Parathyroid adenoma (tissue), 2 donors: ENCODE results near the gene NAP1L1.

Experiments
- H2AFZ ChIP-seq: fragments of 300-600 bp; sonication (generic); one replicate; pipeline ENCODE4 v1.7.0; 2017; ENCODE audit warnings: antibody characterized with exemption, mild to moderate bottlenecking
- H3K27ac ChIP-seq: fragments of 300-600 bp; sonication (generic); one replicate; pipeline ENCODE4 v1.7.0; 2017
- H3K27me3 ChIP-seq: fragments of 300-600 bp; sonication (generic); one replicate; pipeline ENCODE4 v1.7.0; 2017; ENCODE audit warnings: low read length; ENCODE audit not compliant: control insufficient read depth, insufficient read depth
- H3K36me3 ChIP-seq: fragments of 300-600 bp; sonication (generic); one replicate; pipeline ENCODE4 v1.7.0; 2017; ENCODE audit warnings: low read length; ENCODE audit not compliant: control insufficient read depth, insufficient read depth
- H3K4me1 ChIP-seq: fragments of 300-600 bp; sonication (generic); one replicate; pipeline ENCODE4 v1.7.0; 2017; ENCODE audit warnings: control low read depth
- H3K4me2 ChIP-seq: fragments of 300-600 bp; sonication (generic); one replicate; pipeline ENCODE4 v1.7.0; 2017; ENCODE audit warnings: low read length
- H3K4me3 ChIP-seq: fragments of 300-600 bp; sonication (generic); one replicate; pipeline ENCODE4 v1.7.0; 2017; ENCODE audit warnings: low read depth, low read length
- H3K79me2 ChIP-seq: fragments of 300-600 bp; sonication (generic); one replicate; pipeline ENCODE4 v1.7.0; 2017; ENCODE audit warnings: control low read depth
- H3K9ac ChIP-seq: fragments of 300-600 bp; sonication (generic); one replicate; pipeline ENCODE4 v1.7.0; 2017; ENCODE audit warnings: mild to moderate bottlenecking
- H3K9me3 ChIP-seq: fragments of 300-600 bp; sonication (generic); one replicate; pipeline ENCODE4 v1.7.0; 2017; ENCODE audit warnings: low read length; ENCODE audit not compliant: control insufficient read depth
- TF ChIP-seq, protein P1 (sequence below): fragments of 300-600 bp; sonication (generic); IDR thresholded peaks from one replicate; pipeline ENCODE4 v1.7.0; 2017; ENCODE audit warnings: antibody characterized with exemption, mild to moderate bottlenecking
- donor health status: primary hyperparathyroidism.

Gene NAP1L1

GRCh38 chr12:76024942-76025600, 59.4 kb downstream of the NAP1L1 start:
- Histone ChIP-seq H3K27me3 (no peaks in the 10 kb centered on the region), H3K27ac (no peak overlapping the region), H2AFZ (no peak overlapping the region), H3K9me3 (no peaks in the 10 kb centered on the region), H3K79me2 (no peaks in the 10 kb centered on the region), H3K4me1 (no peaks in the 10 kb centered on the region), H3K4me3 (no peak overlapping the region), H3K9ac (no peak overlapping the region), H3K36me3 (no peaks in the 10 kb centered on the region), H3K4me2 (no peak overlapping the region)
- TF ChIP-seq, protein P1, sequence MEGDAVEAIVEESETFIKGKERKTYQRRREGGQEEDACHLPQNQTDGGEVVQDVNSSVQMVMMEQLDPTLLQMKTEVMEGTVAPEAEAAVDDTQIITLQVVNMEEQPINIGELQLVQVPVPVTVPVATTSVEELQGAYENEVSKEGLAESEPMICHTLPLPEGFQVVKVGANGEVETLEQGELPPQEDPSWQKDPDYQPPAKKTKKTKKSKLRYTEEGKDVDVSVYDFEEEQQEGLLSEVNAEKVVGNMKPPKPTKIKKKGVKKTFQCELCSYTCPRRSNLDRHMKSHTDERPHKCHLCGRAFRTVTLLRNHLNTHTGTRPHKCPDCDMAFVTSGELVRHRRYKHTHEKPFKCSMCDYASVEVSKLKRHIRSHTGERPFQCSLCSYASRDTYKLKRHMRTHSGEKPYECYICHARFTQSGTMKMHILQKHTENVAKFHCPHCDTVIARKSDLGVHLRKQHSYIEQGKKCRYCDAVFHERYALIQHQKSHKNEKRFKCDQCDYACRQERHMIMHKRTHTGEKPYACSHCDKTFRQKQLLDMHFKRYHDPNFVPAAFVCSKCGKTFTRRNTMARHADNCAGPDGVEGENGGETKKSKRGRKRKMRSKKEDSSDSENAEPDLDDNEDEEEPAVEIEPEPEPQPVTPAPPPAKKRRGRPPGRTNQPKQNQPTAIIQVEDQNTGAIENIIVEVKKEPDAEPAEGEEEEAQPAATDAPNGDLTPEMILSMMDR = no peak

DNA sequence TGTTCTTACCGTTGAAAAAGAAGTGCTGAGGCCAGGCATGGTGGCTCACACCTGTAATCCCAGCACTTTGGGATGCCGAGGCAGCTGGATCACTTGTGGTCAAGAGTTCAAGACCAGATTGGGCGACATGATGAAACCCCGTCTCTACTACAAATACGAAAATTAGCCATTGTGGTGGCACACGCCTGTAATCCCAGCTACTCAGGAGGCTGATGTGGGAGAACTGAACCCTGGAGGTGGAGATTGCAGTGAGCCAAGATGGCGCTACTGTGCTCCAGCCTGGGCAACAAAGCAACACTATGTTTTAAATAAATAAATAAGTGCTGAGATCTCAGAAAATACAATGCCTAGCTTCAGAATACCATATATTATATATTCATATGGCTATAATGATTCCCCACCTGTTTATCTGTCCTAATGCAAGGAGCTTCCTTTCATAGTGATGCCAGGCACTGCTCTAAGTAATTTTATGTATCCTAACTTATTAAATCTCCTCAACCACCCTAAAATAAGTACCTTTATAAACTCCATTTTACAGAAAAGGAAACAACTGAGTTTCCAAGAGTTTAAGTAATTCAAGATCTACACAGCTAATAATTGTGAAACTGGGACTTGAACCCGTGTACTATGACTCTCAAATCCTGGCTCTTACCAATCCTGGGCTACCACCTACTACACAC, 60.2 kb downstream of the NAP1L1 start:
- Histone ChIP-seq H3K4me1 (no peaks in the 10 kb centered on the region), H3K27ac (no peak overlapping the region), H3K79me2 (no peaks in the 10 kb centered on the region)

GRCh38 chr12:76023069-76023690, 61.3 kb downstream of the NAP1L1 start:
- Histone ChIP-seq H2AFZ (no peak overlapping the region), H3K27ac (no peak overlapping the region), H3K4me2 (no peak overlapping the region), H3K9ac (no peak overlapping the region), H3K36me3 (no peaks in the 10 kb centered on the region), H3K4me3 (no peak overlapping the region), H3K27me3 (no peaks in the 10 kb centered on the region), H3K9me3 (no peaks in the 10 kb centered on the region), H3K79me2 (no peaks in the 10 kb centered on the region), H3K4me1 (no peaks in the 10 kb centered on the region)
- TF ChIP-seq, protein P1 = no peak

More for the DNA sequence above, 60.2 kb downstream of the NAP1L1 start:
- Histone ChIP-seq H3K9ac (no peak overlapping the region), H3K27me3 (no peaks in the 10 kb centered on the region), H3K36me3 (no peaks in the 10 kb centered on the region), H3K4me2 (no peak overlapping the region), H2AFZ (no peak overlapping the region), H3K4me3 (no peak overlapping the region), H3K9me3 (no peaks in the 10 kb centered on the region)
- TF ChIP-seq, protein P1 = no peak

DNA sequence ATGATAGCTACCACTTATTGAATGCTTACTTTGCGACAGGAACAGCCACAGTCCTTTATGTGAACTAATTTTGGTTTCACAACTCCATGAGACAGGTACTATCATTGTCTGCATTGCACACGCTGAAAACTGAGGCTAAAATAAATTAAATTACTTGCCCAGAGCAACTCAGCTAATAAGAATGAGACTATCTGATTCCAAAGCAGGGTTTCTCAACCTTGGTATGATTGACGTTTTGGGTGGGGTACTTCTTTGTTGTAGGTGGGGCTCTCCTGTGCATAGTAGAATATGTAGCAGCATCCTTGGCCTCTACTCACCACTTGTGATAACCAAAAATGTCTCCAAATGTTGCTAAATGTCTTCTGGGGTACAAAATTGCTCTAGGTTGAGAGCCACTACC, 62.0 kb downstream of the NAP1L1 start:
- H3K27ac ChIP-seq = no peak overlapping the region
- no peaks in the 10 kb centered on the region for H3K27me3 ChIP-seq
- H2AFZ ChIP-seq = no peak overlapping the region
- H3K9ac ChIP-seq = no peak overlapping the region
- H3K9me3 ChIP-seq = no peaks in the 10 kb centered on the region
- no peaks in the 10 kb centered on the region for H3K79me2 ChIP-seq
- no peaks in the 10 kb centered on the region for H3K36me3 ChIP-seq
- TF ChIP-seq, protein P1 = no peak
- no peak overlapping the region for H3K4me2 ChIP-seq
- H3K4me1 ChIP-seq = no peaks in the 10 kb centered on the region
- no peak overlapping the region for H3K4me3 ChIP-seq
